NB4 (cell line): ENCODE data around the gene ABCC4.

Experiments used
- DNase-seq: peaks from one replicate; pipeline ENCODE4 v3.0.0; 2010; ENCODE audit warnings: low read depth
- H3K4me3 ChIP-seq: one replicate; pipeline ENCODE4 v1.5.1; 2011; ENCODE audit warnings: mild to moderate bottlenecking, low read depth, low read length, moderate library complexity
- MYC ChIP-seq: IDR thresholded peaks from 2 replicates; pipeline ENCODE4 v1.6.1; 2011; ENCODE audit warnings: low read depth, low read length
- POLR2A ChIP-seq: IDR thresholded peaks from 2 replicates; pipeline ENCODE4 v1.6.1; 2011; ENCODE audit warnings: mild to moderate bottlenecking; ENCODE audit not compliant: insufficient read length; ENCODE audit errors: extremely low read depth
- TF ChIP-seq, protein P1 (sequence below): IDR thresholded peaks from one replicate; pipeline ENCODE4 v1.5.1; 2012; ENCODE audit warnings: low read depth, low read length
- TF ChIP-seq, protein P2 (sequence below): IDR thresholded peaks from 2 replicates; pipeline ENCODE4 v1.6.1; 2011; ENCODE audit warnings: low read depth, low read length

Gene ABCC4

DNA sequence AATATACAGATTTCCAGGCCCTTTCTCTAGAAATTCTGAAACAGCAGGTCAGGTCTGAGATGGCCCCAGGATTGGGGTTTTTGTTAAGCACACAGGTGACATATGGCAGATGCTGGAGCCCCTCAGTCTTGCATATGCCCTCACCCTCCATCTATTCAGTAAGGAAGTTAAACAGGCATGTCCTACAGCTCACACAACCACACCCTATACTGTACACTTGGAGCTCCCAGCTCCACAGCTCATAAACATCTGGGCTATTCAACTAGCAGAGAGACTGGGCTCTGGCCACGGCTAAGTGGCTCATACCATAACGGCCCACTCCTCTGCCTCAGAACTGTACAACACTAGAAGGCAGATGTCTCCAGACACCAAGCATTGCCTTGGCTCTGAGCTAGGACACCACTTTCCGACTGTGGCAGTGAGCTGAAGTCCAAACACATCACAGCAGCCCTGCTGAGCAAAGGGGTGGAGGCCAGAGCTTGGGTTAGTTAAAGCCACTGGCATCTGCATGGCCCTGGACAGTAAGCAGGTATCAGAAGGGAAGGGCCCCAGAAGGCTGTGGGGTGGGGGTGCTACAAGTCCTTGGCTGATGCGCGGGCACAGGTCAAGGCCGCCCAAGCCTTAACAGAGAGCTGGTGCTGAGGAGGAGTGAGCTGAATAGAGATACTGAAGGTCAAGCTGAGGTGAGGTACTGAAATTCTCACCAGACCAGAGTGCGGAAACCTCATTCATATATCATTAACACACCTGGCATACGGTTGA is 79.1 kb downstream of the ABCC4 start:
- DNase-seq, result no peak
- no peak overlapping the region for H3K4me3 ChIP-seq
- TF ChIP-seq, protein P1, sequence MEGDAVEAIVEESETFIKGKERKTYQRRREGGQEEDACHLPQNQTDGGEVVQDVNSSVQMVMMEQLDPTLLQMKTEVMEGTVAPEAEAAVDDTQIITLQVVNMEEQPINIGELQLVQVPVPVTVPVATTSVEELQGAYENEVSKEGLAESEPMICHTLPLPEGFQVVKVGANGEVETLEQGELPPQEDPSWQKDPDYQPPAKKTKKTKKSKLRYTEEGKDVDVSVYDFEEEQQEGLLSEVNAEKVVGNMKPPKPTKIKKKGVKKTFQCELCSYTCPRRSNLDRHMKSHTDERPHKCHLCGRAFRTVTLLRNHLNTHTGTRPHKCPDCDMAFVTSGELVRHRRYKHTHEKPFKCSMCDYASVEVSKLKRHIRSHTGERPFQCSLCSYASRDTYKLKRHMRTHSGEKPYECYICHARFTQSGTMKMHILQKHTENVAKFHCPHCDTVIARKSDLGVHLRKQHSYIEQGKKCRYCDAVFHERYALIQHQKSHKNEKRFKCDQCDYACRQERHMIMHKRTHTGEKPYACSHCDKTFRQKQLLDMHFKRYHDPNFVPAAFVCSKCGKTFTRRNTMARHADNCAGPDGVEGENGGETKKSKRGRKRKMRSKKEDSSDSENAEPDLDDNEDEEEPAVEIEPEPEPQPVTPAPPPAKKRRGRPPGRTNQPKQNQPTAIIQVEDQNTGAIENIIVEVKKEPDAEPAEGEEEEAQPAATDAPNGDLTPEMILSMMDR, result no peak
- TF ChIP-seq POLR2A, result no peak

DNA sequence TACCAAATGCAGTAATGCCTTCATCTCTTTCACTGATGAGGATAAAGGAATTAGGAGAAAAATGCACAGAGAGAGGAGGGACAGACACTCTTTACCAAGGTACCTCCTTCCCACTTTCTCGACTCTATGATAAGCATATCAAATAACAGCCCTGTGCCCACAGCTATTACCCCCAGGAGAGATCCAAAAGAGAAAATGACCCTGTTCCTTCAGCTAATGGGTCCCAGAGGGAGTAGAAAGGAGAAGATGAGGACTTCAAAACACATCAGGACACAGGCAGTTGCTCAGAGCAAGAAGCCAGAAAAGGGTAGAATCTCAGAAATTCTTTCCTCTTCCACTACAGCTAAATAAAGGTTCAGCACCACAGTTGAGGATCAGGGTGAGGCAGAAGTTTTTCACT is 80.6 kb downstream of the ABCC4 start:
- no peak overlapping the region for H3K4me3 ChIP-seq
- TF ChIP-seq, protein P2, sequence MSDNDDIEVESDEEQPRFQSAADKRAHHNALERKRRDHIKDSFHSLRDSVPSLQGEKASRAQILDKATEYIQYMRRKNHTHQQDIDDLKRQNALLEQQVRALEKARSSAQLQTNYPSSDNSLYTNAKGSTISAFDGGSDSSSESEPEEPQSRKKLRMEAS, result no peak
- TF ChIP-seq, protein P1, result no peak
- no peak for TF ChIP-seq POLR2A
- no peak for DNase-seq

DNA sequence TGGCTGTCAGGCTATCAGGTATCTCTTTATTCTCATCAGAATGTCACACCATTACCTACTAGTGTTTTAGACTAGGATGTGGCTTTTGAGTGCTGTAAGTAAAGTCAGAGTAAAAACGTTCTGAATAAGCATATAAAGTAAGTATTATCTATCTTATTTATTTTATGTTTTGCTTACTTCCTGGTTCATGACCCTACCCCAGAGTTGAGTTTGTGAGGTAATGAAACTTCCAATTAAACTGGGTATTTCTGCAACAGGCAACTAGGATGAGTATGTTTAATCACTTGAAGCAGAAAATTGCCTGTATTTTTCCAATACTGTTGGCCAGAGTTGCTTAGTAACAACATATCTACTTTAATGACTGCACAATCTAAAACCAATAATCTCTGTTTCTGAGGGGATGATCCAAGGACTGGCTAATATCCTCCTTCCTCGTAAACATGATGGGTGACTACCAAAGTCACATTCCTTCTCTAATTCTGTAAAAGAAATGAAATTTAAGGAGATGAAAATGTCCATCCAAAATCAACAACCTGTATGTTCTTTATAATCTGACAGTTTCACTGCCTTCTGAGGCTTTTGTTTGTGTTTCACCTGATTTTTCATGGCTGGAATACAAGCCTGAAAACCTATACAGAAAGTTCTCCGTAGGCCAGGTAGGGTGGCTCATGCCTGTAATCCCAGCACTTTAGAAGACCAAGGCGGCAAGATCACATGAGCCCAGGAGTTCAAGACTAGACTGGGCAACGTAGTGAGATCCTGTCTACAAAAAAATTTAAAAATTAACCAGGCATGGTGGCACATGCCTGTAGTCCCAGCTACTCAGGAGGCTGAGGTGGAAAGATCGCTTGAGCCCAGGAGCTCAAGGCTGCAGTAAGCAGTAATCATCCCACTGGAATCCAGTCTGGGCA is 83.1 kb downstream of the ABCC4 start:
- no peak overlapping the region for H3K4me3 ChIP-seq
- TF ChIP-seq, protein P2, result no peak
- TF ChIP-seq MYC (no peak), POLR2A (no peak)
- TF ChIP-seq, protein P1, result no peak
- no peak for DNase-seq

DNA sequence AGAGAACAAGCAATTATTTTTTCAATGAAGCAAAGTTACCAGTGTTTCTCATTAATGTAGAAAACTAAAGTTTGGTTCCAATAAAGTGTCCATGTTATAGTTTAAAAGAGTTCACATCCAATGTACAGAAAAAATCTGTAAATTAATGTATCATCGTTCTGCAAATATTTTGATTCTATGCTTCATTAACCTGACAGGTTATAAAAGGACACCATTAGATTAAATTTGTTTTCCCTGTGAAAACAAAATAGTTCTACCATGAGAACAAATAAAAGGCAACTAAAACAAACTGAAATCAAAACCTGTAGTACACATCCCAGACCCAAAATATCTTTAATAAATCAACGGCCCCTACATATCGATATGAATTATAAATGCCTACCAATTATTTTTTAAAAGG is 85.1 kb downstream of the ABCC4 start:
- DNase-seq, result no peak
- TF ChIP-seq POLR2A, result no peak
- TF ChIP-seq MYC, result no peak
- TF ChIP-seq, protein P2, result no peak
- TF ChIP-seq, protein P1, result no peak
- no peak overlapping the region for H3K4me3 ChIP-seq

DNA sequence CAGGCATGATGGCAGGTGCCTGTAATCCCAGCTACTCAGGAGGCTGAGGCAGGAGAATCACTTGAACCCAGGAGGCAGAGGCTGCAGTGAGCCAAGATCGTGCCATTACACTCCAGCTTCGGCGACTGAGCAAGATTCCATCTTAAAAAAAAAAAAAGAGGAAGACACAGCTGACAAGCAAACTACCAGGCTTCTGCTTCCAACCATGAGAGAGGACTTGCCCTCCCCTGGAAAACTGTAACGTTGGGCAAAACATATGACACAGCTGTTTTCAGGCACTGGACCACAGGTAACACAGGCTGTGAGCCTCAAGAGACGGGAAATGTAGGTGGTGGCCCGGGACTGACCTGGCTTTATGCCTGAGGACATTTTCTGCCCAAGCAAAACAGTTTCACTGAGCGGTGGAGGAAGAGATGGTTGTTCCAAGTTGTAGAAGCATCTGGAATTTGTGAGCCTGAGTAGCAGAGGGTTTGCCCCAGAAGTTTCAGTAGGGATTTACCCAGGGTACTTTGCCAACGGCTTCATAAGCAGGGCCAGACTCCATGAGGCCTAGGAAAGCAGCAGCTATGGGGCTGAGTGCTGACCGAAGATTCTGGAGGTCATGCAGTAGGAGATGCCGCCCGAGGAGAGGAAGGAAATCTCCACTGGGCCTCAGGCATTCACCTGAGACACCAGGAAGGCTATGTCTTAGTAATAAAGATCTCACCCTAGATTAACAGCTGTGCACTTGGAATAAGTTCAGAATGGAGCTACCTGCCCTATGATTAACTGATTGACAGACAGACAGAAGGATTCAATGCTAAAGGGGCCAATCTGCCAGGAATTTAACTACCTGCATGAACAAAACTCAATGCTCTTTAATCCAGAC is 88.0 kb downstream of the ABCC4 start:
- H3K4me3 ChIP-seq, result no peak overlapping the region
- DNase-seq, result no peak
- TF ChIP-seq MYC (no peak), POLR2A (no peak)

DNA sequence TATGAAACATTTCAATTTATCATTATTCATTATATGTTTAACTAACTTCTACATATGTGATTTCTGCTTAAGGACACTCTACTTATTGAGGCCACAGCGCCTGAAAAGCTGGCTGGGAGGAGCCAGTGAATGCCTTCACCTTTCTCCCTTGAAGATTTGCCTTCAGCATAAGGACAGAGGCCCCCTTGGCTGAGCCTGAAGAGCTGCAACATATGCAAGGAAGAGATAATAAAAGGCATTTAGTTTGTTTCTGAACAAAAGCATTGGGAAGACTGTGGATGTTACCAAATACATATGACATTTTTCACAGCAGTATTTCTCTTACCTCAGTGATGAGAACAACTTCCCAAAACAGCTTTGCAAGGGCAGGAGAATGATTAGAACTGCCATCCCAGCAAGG is 92.1 kb downstream of the ABCC4 start:
- TF ChIP-seq, protein P1, result no peak
- no peak for TF ChIP-seq MYC
- TF ChIP-seq, protein P2, result no peak
- no peak for TF ChIP-seq POLR2A
- no peak overlapping the region for H3K4me3 ChIP-seq
- DNase-seq, result no peak
